Panc1 (cell line): ENCODE measurements around the gene FAM53B. TPM values are rescaled to one million over a fixed set of nuclear protein-coding genes. Genes with fewer than 3 reads are reported as not detected.

Experiments
- ATAC-seq: fragments of 200-7000 bp; cut with Tn5 transposase; 2 replicates; pipeline ENCODE4 v1.9.1; 2020; ENCODE audit warnings: mild to moderate bottlenecking, moderate library complexity
- BruUV-seq: library from RNA; stranded (reverse); fragments of 400-500 nt; replicated peaks from 2 replicates; lab custom pipeline; 2021; lab: Mats Ljungman, UMichigan
- CTCF ChIA-PET: fragments of 300-600 bp; sonication (Branson Sonifier 250); formaldehyde crosslinking; loops from one replicate; lab custom pipeline; 2022; ENCODE audit warnings: antibody characterized with exemption; lab: Charles Lee
- POLR2A ChIA-PET: fragments of 300-600 bp; sonication (Branson Sonifier 250); formaldehyde crosslinking; loops from one replicate; lab custom pipeline; 2022; ENCODE audit warnings: antibody characterized with exemption; lab: Charles Lee
- DNase-seq: peaks from one replicate; pipeline ENCODE4 v3.0.0-alpha.2; 2010; ENCODE audit warnings: low read depth, low spot score
- H3K27ac ChIP-seq: 2 replicates; pipeline ENCODE4 v1.5.1; 2011; ENCODE audit warnings: mild to moderate bottlenecking, low read length, inconsistent platforms
- H3K27me3 ChIP-seq: fragments of 200-500 bp; sonication (Bioruptor generic); 2 replicates; pipeline ENCODE4 v1.6.0; 2014; ENCODE audit warnings: low read length, inconsistent platforms; ENCODE audit not compliant: control insufficient read depth, insufficient read depth
- H3K36me3 ChIP-seq: fragments of 200-500 bp; sonication (Bioruptor generic); 2 replicates; pipeline ENCODE4 v1.5.1; 2014; ENCODE audit warnings: inconsistent platforms, mild to moderate bottlenecking, low read length, moderate library complexity; ENCODE audit not compliant: control insufficient read depth, insufficient read depth
- H3K4me1 ChIP-seq: 2 replicates; pipeline ENCODE4 v1.5.1; 2011; ENCODE audit warnings: inconsistent platforms, mild to moderate bottlenecking, low read length, moderate library complexity; ENCODE audit not compliant: control insufficient read depth, insufficient read depth
- H3K4me3 ChIP-seq, 2 experiments: 2 replicates each; pipeline ENCODE4 v1.5.1; 2011 to 2012; ENCODE audit warnings: low read depth in 2 of 2, low read length in 2 of 2, mild to moderate bottlenecking in 2 of 2, inconsistent platforms in 1 of 2, moderate library complexity in 1 of 2
- H3K9me3 ChIP-seq: fragments of 200-500 bp; sonication (Bioruptor generic); 2 replicates; pipeline ENCODE4 v1.5.1; 2014; ENCODE audit warnings: low read depth, mild to moderate bottlenecking, inconsistent platforms, low read length, moderate library complexity; ENCODE audit not compliant: control insufficient read depth, insufficient read depth
- CTCF ChIP-seq: fragments of 450-650 bp; IDR thresholded peaks from 2 replicates; pipeline ENCODE4 v1.5.1; 2017; ENCODE audit warnings: mild to moderate bottlenecking
- POLR2AphosphoS5 ChIP-seq: IDR thresholded peaks from 2 replicates; pipeline ENCODE4 v1.6.1; 2012; ENCODE audit warnings: mild to moderate bottlenecking, low read depth, low read length, moderate library complexity
- REST ChIP-seq, 2 experiments: IDR thresholded peaks; 2 replicates each; pipeline ENCODE4 v1.6.1; 2011 to 2012; ENCODE audit warnings: low read depth in 2 of 2, control low read depth in 1 of 2, low read length in 1 of 2, mild to moderate bottlenecking in 1 of 2, moderate library complexity in 1 of 2; ENCODE audit not compliant: insufficient read depth in 1 of 2
- SIN3A ChIP-seq: IDR thresholded peaks from 2 replicates; pipeline ENCODE4 v1.6.1; 2012; ENCODE audit warnings: low read depth, mild to moderate bottlenecking, low read length, moderate library complexity, borderline replicate concordance; ENCODE audit not compliant: insufficient read depth
- TCF7L2 ChIP-seq: IDR thresholded peaks from 2 replicates; pipeline ENCODE4 v1.6.1; 2011; ENCODE audit warnings: mild to moderate bottlenecking, low read depth, low read length, inconsistent platforms
- in situ Hi-C: cut with HindIII; loops from 2 replicates; pipeline ENCODE4 v1.10.0; 2016; ENCODE audit warnings: low sequenced_read_pairs, low pct_unique_long_range_greater_than_20kb
- intact Hi-C: fragments of 100-400 bp; cut with micrococcal nuclease; formaldehyde crosslinking; loops from one replicate; pipeline ENCODE4 v1.10.0; 2022; ENCODE audit not compliant: unreplicated experiment
- total RNA-seq: library from RNA; stranded (reverse); gene quantifications from one replicate; pipeline ENCODE4 v1.2.1, GENCODE V29; 2021; ENCODE audit not compliant: unreplicated experiment

The FAM53B gene
- total RNA-seq, 1 experiment from 2014 or later, result 42.5 TPM

DNA sequence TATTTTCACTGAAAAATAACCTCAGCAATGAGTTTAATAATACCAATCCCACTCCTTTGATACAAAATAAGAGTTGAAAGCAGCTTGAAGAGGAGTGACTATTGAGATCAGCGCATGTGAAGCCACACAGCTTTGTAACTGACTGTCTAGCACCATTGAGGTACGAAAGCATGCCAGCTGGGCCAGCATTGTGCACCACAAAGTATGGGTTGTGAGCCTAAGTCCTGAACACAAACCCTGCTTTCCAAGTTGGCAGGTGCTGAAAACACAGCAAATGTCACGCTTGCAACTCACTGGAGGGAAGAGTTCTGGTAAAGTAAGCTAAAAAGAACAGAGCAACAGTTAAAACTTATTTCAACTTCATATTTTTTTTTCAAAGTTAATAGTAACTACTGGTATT is 4.0 kb upstream of the FAM53B start:
- intact Hi-C loops, result no loop called here
- Histone ChIP-seq H3K27ac (no peak overlapping the region), H3K4me1 (peaks cover 14% of the 10 kb centered on the region), H3K9me3 (no peaks in the 10 kb centered on the region), H3K27me3 (no peaks in the 10 kb centered on the region), H3K36me3 (peaks cover 15% of the 10 kb centered on the region; the same call in 1 of the 2 replicates), H3K4me3 (no peak overlapping the region)
- ChIA-PET CTCF (no interaction called here), POLR2A (interaction anchor here (1.3 kb wide), 1 partner anchor 12 kb away, joined by 3 read pairs; no protein-coding TSS in a partner anchor)
- in situ Hi-C loops, result no loop called here
- TF ChIP-seq SIN3A (no peak), TCF7L2 (no peak), REST (IDR thresholded peaks at IDR 0.05; ENCODE audit: insufficient read depth in 1 of 2, low read depth in 2 of 2, low read length in 1 of 2) (peak in 1 of 2 experiments; percentile 57; a peak in 1 of 4 replicates), POLR2AphosphoS5 (no peak), CTCF (no peak)
- DNase-seq (no peak), ATAC-seq (no peak)
- no TSS peak for BruUV-seq

GRCh38 chr10:124747745-124748144 is 3.6 kb upstream of the FAM53B start:
- Histone ChIP-seq H3K9me3 (no peaks in the 10 kb centered on the region), H3K36me3 (peaks cover 15% of the 10 kb centered on the region; the same call in 1 of the 2 replicates), H3K4me3 (no peak overlapping the region), H3K4me1 (peaks cover 14% of the 10 kb centered on the region), H3K27ac (no peak overlapping the region), H3K27me3 (no peaks in the 10 kb centered on the region)
- ATAC-seq (no peak), DNase-seq (no peak)
- intact Hi-C loops, result no loop called here
- TF ChIP-seq SIN3A (no peak), TCF7L2 (no peak), CTCF (no peak), POLR2AphosphoS5 (no peak), REST (IDR thresholded peaks at IDR 0.05; ENCODE audit: insufficient read depth in 1 of 2, low read depth in 2 of 2, low read length in 1 of 2) (no peak)
- CTCF ChIA-PET, result no interaction called here
- no TSS peak for BruUV-seq
- in situ Hi-C loops, result no loop called here
- POLR2A ChIA-PET, result interaction anchor here (0.6 kb wide), 1 partner anchor 300 kb away, joined by 14 read pairs; no protein-coding TSS in a partner anchor
